Measurements from ENCODE around the gene ESYT2.

ESYT2 gene

DNA sequence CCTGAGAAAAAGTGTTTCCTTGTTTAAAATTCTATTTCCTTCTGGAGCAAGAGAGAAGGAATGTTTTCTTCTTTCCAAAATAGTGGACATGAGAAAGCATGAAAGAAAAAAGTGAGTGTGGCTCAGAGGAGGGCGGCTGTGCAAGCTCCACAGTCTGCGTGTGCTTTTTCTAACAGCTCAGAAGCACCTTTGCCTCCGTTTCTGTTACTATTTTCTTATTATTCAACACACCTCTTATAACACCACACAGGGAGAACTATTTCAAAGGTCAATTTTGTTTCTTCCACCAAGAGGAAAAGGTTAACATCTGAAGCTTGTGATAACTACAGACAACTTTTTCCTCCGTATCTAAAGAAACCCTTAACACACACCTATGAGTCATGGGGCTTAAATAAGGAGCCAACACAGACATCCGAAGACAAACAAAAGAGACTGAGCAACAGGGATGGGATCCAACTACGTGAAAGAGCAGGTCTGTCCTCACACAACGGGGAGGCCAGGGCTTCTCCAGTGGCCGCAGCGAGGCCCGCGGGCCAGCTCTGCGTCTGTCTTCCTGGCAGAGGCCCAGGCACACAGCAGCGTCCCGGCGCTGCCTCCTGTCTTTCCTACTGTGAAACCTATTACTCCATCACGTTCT, 88.5 kb downstream of the ESYT2 start:
- DNase-seq: no peak

DNA sequence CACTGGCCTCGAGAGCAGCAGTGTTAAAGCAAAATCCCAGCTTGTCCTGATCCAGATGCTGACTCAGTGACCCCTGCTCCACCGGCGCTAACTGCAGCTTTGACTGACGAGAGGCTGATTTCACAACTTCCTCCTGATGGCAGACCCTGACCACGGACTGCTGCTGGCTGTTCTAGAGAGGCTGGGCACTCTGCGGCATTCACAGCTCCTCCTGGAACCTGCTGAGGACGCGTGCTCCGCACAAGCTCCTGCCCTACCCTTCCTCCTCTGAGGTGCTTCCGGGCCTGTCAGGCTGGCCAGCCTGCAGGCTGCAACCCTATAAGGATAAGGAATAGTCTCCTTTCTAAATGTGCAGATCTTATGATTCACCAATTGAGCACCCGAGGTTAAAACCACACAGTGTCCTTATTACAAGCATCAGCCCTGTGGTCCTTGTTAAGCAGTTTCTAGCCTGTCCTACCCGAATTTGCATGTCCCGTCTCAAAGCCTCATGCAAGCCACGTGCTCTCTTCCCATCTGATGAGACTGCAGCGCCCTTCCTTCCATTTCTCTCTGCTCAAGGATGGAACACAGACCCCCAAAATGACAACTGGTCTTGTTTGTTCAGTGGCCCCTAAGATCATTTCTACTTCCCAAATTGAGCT, 89.2 kb downstream of the ESYT2 start:
- DNase-seq: no peak

DNA sequence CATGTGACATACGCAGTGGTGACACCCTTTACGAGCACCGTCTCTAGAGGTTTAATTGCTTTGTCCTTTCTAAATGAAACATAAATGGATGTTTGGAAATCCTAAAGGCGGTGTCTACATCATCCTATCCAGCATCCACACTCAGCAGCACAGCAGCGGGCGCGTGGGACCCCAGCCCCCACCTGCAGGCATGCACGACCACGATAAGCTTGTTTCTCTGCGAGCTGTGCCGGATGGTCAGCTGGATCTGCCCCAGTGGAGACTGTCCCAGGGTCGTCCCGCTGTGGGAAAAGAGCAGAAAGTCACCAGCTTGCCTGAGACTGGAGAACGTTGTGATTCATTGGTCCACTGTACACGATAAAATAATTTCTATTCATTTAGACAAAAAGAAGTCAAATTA, 90.5 kb downstream of the ESYT2 start:
- no peak for DNase-seq

- DNase-seq: no peak
Observed at GRCh38 chr7:158737064-158737695, 92.1 kb downstream of the ESYT2 start.

- DNase-seq: no peak
Observed at GRCh38 chr7:158735935-158736334, 93.4 kb downstream of the ESYT2 start.

DNA sequence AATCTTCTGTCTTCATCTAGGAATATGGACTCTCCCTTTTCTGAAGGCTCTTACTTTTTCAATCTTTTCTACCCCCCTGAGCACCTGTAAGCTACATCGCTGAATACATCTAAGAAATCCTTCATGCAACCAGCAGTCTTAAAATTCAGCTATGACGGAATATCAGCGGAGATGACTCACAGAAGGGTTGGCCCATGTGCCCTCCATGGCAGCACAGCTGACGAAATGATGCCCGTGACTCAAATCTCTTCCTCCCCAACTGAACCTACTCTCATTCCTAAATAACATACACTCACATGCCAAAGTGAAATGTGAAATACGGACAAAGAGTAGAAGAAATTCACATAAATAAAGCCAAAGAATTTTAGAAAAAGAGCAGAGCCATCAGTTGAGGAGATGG, 94.4 kb downstream of the ESYT2 start:
- DNase-seq: no peak

GRCh38 chr7:158733775-158734494, 95.4 kb downstream of the ESYT2 start:
- no peak for DNase-seq

DNA sequence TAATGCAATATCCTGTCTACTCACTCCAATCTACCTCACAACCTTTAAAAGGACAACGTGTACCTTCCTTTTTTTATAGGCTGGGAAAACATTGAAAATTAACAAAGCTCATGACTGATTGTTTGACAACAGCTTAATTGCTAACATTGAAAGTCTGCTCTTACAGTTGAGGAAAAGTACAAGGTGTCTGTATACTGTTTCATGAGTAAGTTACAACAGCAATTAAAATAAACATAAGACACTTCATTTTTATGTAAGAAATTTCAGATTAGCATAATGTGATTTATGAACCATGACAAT, 96.1 kb downstream of the ESYT2 start:
- no peak for DNase-seq

DNA sequence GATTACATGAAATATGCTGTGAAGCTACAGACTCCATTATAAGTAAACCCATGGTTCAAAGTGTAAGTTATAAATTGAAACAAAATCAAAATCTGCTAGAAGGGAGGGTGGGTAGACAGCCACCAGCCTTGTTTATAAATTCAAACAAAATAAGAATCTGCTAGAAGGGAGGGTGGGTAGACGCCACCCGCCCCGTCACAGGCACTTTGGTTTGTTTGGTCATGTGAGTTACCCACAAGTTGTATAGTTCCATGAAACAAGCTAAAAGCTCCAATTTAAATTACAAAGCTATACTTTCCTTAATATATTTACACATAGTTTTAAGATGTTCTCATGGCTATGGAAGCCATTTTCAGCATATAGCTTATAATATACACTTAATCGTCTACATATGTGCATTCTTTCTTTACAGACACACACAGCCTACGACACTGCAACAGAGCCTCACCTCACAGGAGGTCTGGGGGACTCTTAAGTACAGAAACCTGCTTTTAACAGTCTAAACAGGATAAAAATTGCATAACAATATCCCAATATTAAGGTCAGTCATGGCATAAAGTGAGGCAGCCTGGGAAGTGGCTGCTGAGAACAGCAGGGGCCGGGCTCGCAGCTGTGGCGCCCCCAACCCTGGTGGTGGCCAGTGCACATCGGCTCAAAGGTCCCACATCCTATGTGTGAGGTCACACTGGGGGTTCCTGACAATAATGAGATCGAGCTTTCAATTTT, 96.7 kb downstream of the ESYT2 start:
- DNase-seq: no peak

GRCh38 chr7:158731761-158732160, 97.5 kb downstream of the ESYT2 start:
- DNase-seq: no peak

DNA sequence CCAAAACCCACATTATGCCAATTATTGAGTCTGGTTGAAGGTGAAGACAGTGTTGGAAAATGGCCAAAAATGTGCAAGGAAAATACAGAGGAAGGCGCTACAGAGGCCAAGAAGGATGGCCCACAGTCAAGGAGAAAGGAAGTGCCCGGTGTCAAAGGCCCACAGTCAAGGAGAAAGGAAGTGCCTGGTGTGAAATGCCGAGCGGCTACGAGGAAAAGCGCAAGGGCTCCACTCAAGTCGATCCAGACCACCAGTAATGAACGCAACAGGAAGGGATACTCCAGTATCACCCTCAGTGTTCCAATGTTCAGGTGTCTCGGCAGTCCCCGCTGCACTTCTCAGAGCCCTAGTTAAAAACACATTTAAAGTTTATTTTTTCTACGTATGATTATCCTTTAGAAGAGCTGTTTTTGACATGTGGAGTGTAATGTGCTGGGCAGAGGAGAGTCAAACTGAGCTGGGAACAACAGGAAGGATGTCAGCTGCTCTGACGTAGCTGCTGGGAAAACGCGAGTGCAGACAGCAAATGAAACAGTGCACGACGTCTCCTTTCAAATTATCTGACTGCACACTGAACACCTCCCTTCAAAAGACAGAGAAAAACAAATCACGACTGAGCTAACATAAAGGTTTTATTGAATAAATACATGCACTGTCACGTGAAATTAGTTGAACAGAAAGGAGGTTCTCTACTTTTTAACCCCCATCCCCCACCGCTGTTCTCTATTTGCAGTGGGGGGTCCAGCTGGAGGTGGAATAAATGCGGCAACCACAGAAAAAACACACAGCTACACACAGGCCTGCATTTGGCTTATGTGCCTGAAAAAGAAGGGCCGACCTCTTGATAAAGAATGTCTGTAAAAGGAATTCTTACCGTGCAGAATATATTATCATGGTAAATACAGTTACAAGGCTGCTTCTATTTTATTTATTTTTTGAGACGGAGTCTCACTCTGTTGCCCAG, 98.6 kb downstream of the ESYT2 start:
- DNase-seq: no peak

GRCh38 chr7:158729646-158730382, 99.5 kb downstream of the ESYT2 start:
- no peak for DNase-seq

- no peak for DNase-seq
Observed at GRCh38 chr7:158728911-158729645, 100.2 kb downstream of the ESYT2 start.

DNA sequence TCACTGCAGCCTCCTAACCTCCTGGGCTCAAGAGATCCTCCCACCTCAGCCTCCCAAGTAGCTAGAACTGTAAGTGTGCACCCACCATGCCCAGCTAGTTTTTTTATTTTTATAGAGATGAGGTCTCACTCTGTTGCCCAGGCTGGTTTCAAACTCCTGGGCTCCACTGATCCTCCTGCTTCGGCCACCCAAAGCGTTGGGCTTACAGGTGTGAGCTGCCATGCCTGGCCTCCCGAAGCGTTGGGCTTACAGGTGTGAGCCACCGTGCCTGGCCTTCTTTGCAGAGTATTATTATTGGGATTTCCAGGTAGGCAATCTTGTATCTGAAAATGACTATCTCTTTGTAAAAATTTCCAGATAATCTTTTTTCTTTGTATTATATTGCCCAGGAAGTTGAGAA, 101.6 kb downstream of the ESYT2 start:
- no peak for DNase-seq

DNA sequence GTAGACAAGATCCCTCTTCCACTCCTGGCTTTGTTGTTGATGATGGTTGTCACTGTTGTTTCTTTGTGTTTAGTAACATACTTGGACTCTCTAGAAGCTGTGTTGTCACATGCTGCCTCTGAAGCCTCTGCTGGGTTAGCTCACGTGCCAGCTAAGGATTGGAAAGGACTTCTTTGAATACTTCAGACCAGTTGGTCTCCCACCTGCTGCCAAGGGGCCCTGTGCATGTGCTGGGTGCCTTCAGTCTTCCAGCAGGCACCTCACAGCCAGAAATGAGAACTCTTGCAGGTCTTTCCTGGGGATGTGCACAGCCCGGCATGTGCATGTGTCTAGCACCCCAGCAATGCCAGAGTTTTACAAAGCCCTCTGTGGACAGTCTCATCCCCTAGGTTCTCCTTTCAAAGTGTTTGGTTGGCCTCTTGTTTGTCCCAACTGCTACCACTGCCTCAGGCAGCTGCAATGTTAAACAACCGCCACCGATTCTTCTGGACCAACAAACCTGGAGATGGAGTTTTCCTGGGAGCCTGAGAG, 103.0 kb downstream of the ESYT2 start:
- no peak for DNase-seq

DNA sequence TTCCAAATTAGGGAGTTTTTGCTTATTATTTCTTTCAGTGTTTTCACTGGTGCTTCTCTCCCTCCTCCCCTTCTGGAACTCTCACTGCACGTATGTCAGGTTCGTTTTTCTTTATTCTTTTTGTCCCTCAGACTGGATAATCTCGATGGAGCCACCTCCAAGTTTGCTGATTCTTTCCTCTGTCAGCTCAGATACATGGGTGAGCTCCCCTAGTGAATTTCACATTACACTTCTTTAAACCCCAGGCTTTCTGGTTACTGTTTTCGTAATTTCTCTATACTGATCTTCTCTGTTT, 103.9 kb downstream of the ESYT2 start:
- no peak for DNase-seq

DNA sequence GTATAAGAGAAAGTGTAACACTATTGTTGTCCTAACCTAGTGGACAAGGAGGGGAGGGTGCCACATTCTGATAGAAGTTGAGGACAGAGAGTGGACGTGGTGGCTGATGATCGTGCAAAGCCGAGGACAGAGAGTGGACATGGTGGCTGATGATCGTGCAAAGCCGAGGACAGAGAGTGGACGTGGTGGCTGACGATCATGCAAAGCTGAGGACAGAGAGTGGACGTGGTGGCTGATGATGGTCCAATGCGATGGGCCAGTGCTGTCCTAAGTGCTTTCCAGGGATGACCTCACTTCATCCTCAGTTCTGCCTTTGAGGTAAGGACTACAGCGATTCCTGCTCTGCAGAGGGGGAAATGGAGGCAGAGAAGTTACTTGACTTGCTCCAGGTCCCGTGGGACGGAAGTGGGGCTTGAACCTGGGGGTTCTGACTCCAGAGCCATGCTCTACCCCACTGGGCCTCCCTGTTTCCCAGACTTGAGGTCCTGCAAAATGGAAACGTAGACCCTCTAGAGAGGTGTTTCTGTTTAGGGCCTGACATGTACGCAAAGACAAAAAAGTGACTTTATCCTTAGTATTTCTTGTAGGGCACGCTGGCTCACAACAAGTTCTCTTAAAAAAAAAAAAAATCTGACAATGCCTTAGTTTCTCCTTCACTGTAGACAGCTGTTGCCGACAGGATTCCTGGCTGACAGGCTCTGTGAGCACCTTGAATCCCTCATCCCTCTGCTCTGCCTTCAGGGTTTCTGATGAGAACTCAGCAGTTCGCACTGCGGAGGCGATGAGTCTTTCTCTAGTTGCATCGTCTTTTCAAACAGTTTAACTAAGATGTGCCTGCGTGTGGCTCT, 104.4 kb downstream of the ESYT2 start:
- no peak for DNase-seq

DNA sequence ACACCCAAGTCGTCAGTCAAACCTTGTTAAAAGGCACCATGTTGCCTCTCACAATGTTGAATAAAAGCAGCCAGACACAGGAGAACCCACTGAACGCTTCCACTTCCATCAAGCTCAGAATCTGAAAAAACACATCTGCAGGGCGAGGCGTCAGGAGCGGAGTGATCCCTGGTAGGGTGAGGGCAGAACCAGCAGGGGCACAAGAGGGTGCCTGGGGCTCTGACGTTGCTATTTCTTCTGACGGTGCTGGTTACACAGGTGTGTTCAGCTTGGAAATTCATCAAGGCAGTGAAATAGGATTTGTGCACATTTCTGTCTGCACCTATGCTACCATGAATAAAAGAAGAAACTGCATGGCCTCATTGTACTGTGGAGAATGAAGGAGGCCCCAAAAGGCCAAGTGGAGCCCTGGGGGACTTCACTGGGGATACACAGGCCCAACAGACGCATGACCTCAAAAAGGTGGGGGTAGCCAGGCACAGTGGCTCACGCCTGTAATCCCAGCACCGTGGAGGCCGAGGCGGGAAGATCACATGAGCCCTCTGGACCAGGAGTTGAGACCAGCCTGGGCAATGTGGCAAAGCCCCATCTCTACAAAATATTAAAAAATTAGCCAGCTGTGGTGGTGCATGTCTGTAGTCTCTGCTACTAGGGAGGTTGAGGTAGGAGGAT, 105.5 kb downstream of the ESYT2 start:
- no peak for DNase-seq

GRCh38 chr7:158723266-158723665, 106.0 kb downstream of the ESYT2 start:
- no peak for DNase-seq

Data from NCI-H1694 (cell line).